Measurements from ENCODE around the gene POLR2H. TPM values are rescaled to one million over a fixed set of nuclear protein-coding genes. Genes with fewer than 3 reads are reported as not detected.

POLR2H gene
- total and polyA plus RNA-seq, 4 donors: 46.4 to 139 (median 82.4) TPM

- H3K4me3 ChIP-seq: no peak overlapping the region
- no peak overlapping the region for H3K27ac ChIP-seq (ENCODE audit: low read depth in 1 of 2, low read length in 1 of 2)
- no peak overlapping the region for H3K9ac ChIP-seq (ENCODE audit: insufficient read depth in 1 of 2, low read length in 2 of 2)
- peaks cover 0 to 38% (median 6%) of the 10 kb centered on the region in 5 donors for H3K4me1 ChIP-seq (ENCODE audit: control insufficient read depth in 5 of 5, insufficient read depth in 5 of 5, low read length in 5 of 5)
- DNase-seq: no peak
- 91 to 93% methylated on average over 10 of the region's 10 CpGs for WGBS, 2 donors
- peaks cover 0 to 14% (median under 1%) of the 10 kb centered on the region in 4 donors for H3K36me3 ChIP-seq (ENCODE audit: control insufficient read depth in 4 of 4, insufficient read depth in 4 of 4, low read length in 4 of 4)
- H3K27me3 ChIP-seq (ENCODE audit: control insufficient read depth in 3 of 3, insufficient read depth in 3 of 3, low read length in 2 of 3): no peaks in the 10 kb centered on the region
- no peak for ATAC-seq (ENCODE audit: insufficient read depth, low FRiP score)
- TF ChIP-seq CTCF (IDR thresholded peaks at IDR 0.05; ENCODE audit: control extremely low read depth, extremely low read depth): no peak
- no peaks in the 10 kb centered on the region for H3K9me3 ChIP-seq (ENCODE audit: control insufficient read depth in 4 of 4, insufficient read depth in 3 of 4, low read length in 3 of 4)
Measured at GRCh38 chr3:184349563-184350470, 11.7 kb upstream of the POLR2H start.

- H3K36me3 ChIP-seq (ENCODE audit: control insufficient read depth in 4 of 4, insufficient read depth in 4 of 4, low read length in 4 of 4): peaks cover 0 to 14% (median 2%) of the 10 kb centered on the region in 4 donors
- DNase-seq (no peak), ATAC-seq (ENCODE audit: insufficient read depth, low FRiP score) (no peak)
- no peak overlapping the region for H3K27ac ChIP-seq (ENCODE audit: low read depth in 1 of 2, low read length in 1 of 2)
- 89 to 90% methylated on average over 6 of the region's 6 CpGs for WGBS, 2 donors
- H3K9ac ChIP-seq (ENCODE audit: insufficient read depth in 1 of 2, low read length in 2 of 2): no peak overlapping the region
- peaks cover 0 to 32% (median 4%) of the 10 kb centered on the region in 5 donors for H3K4me1 ChIP-seq (ENCODE audit: control insufficient read depth in 5 of 5, insufficient read depth in 5 of 5, low read length in 5 of 5)
- no peak for TF ChIP-seq CTCF (IDR thresholded peaks at IDR 0.05; ENCODE audit: control extremely low read depth, extremely low read depth)
- H3K27me3 ChIP-seq (ENCODE audit: control insufficient read depth in 3 of 3, insufficient read depth in 3 of 3, low read length in 2 of 3): no peaks in the 10 kb centered on the region
- H3K4me3 ChIP-seq: no peak overlapping the region
- H3K9me3 ChIP-seq (ENCODE audit: control insufficient read depth in 4 of 4, insufficient read depth in 3 of 4, low read length in 3 of 4): no peaks in the 10 kb centered on the region
Measured at GRCh38 chr3:184350618-184351017, 10.9 kb upstream of the POLR2H start.

GRCh38 chr3:184351511-184352148 lies 9.9 kb upstream of the POLR2H start:
- ATAC-seq (ENCODE audit: insufficient read depth, low FRiP score) (no peak), DNase-seq (no peak)
- no peak for TF ChIP-seq CTCF (IDR thresholded peaks at IDR 0.05; ENCODE audit: control extremely low read depth, extremely low read depth)
- H3K27me3 ChIP-seq (ENCODE audit: control insufficient read depth in 3 of 3, insufficient read depth in 3 of 3, low read length in 2 of 3): no peaks in the 10 kb centered on the region
- 63 to 81% methylated on average over 9 of the region's 9 CpGs for WGBS, 2 donors
- H3K36me3 ChIP-seq (ENCODE audit: control insufficient read depth in 4 of 4, insufficient read depth in 4 of 4, low read length in 4 of 4): peaks cover 0 to 12% (median 2%) of the 10 kb centered on the region in 4 donors
- H3K27ac ChIP-seq (ENCODE audit: low read depth in 1 of 2, low read length in 1 of 2): no peak overlapping the region
- H3K9me3 ChIP-seq (ENCODE audit: control insufficient read depth in 4 of 4, insufficient read depth in 3 of 4, low read length in 3 of 4): no peaks in the 10 kb centered on the region
- H3K4me3 ChIP-seq: no peak overlapping the region
- H3K9ac ChIP-seq (ENCODE audit: insufficient read depth in 1 of 2, low read length in 2 of 2): no peak overlapping the region
- peaks cover 0 to 29% (median 2%) of the 10 kb centered on the region in 5 donors for H3K4me1 ChIP-seq (ENCODE audit: control insufficient read depth in 5 of 5, insufficient read depth in 5 of 5, low read length in 5 of 5)
